ENCODE results near the gene HPSE2. TPM values are rescaled to one million over a fixed set of nuclear protein-coding genes. Genes with fewer than 3 reads are reported as not detected.
A peak's percentile ranks its signal among the peaks of the same experiment; 100 is the strongest.

Gene HPSE2
- total RNA-seq, 6 experiments from 2014 or later = 0.05 to 0.09 TPM; not detected in 4

DNA sequence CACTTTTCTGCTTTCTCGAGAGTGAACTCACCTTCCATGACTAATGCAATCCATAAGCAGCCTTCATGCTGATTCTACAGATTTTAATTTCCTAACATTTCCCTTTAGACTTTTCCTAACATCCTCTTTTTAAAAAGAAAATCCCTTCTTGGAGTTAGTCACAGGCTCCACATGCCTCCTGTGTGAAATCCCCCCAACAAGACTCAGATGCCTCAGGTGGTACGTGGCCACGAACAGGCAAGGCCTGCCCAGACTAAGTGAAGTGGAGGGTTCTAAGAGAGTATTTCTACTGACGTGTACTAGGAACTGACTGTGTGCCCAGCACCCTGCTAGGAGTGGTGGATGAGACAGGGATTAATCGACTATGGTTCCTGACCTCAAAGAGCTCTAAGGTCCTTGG, 663.1 kb downstream of the HPSE2 start:
- Mint-ChIP-seq H3K27me3 (ENCODE audit: insufficient read depth) (peaks cover 5% of the 10 kb centered on the region), H3K9me3 (no peaks in the 10 kb centered on the region), H3K27ac (peak overlapping the region; percentile 27; the same call in 1 of the 2 replicates), H3K4me1 (ENCODE audit: low read depth) (peaks cover 48% of the 10 kb centered on the region), H3K36me3 (ENCODE audit: low read depth) (no peaks in the 10 kb centered on the region), H3K4me3 (no peak overlapping the region)
- TF ChIP-seq CTCF (IDR thresholded peaks at IDR 0.05) = no peak
- DNase-seq = peak; percentile 30

- Mint-ChIP-seq H3K27ac (no peak overlapping the region), H3K27me3 (ENCODE audit: insufficient read depth) (peaks cover 5% of the 10 kb centered on the region), H3K4me1 (ENCODE audit: low read depth) (peaks cover 43% of the 10 kb centered on the region), H3K4me3 (no peak overlapping the region), H3K9me3 (no peaks in the 10 kb centered on the region), H3K36me3 (ENCODE audit: low read depth) (no peaks in the 10 kb centered on the region)
- DNase-seq = no peak
- no peak for TF ChIP-seq CTCF (IDR thresholded peaks at IDR 0.05)
Measured at GRCh38 chr10:98570834-98571233, 664.8 kb downstream of the HPSE2 start.

GRCh38 chr10:98569853-98570252, 665.8 kb downstream of the HPSE2 start:
- Mint-ChIP-seq H3K36me3 (ENCODE audit: low read depth) (no peaks in the 10 kb centered on the region), H3K4me3 (no peak overlapping the region), H3K4me1 (ENCODE audit: low read depth) (peaks cover 45% of the 10 kb centered on the region), H3K9me3 (no peaks in the 10 kb centered on the region), H3K27me3 (ENCODE audit: insufficient read depth) (peaks cover 5% of the 10 kb centered on the region), H3K27ac (no peak overlapping the region)
- no peak for TF ChIP-seq CTCF (IDR thresholded peaks at IDR 0.05)
- no peak for DNase-seq

DNA sequence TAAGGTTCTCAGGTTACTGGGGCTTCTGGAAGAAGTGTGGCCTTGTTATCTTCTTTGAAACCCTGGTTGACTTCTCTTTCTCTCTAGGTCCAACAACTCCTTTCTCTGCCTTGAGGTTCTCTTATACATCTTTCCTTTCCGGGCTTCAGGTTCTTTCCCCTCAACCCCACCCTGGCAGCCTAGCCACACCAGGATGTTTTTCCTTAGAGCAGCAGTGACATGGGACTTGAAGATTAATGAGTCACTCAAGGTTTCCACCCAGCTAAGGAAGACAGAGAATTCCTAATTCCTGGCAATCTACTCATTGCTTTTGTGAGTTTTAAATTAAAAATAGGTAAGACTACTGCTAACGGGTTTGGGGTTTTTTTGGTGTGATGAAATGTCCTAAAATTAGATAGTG, 667.1 kb downstream of the HPSE2 start:
- no peak for TF ChIP-seq CTCF (IDR thresholded peaks at IDR 0.05)

GRCh38 chr10:98567391-98568133, 668.1 kb downstream of the HPSE2 start:
- Mint-ChIP-seq H3K27me3 (ENCODE audit: insufficient read depth) (peaks cover 5% of the 10 kb centered on the region), H3K27ac (no peak overlapping the region), H3K4me1 (ENCODE audit: low read depth) (peaks cover 58% of the 10 kb centered on the region), H3K36me3 (ENCODE audit: low read depth) (no peaks in the 10 kb centered on the region), H3K9me3 (no peaks in the 10 kb centered on the region), H3K4me3 (no peak overlapping the region)
- no peak for TF ChIP-seq CTCF (IDR thresholded peaks at IDR 0.05)
- DNase-seq = no peak

More for the DNA sequence above, 667.1 kb downstream of the HPSE2 start:
- peaks cover 5% of the 10 kb centered on the region for H3K27me3 Mint-ChIP-seq (ENCODE audit: insufficient read depth)
- H3K4me3 Mint-ChIP-seq = no peak overlapping the region; the same call in 1 of the 2 replicates
- H3K36me3 Mint-ChIP-seq (ENCODE audit: low read depth) = no peaks in the 10 kb centered on the region
- peak; percentile 13 for DNase-seq
- peak overlapping the region; percentile 76; the same call in 1 of the 2 replicates for H3K27ac Mint-ChIP-seq
- no peaks in the 10 kb centered on the region for H3K9me3 Mint-ChIP-seq
- peaks cover 58% of the 10 kb centered on the region for H3K4me1 Mint-ChIP-seq (ENCODE audit: low read depth)
